NCI-H82 (cell line): Measurements from ENCODE around the gene MBOAT2.
"Not testable (repeated sequence)": the region's sequence is repeated elsewhere in the genome, so short reads cannot be mapped to it uniquely, and the experiment has no call there.

ENCODE experiments used
- DNase-seq: peaks from one replicate; lab custom pipeline; 2025; lab: John Stamatoyannopoulos, UW

MBOAT2 gene

GRCh38 chr2:8954990-8955389, 48.5 kb downstream of the MBOAT2 start:
- DNase-seq: no peak

- no peak for DNase-seq
Measured at GRCh38 chr2:8953525-8953924, 50.0 kb downstream of the MBOAT2 start.

- no peak for DNase-seq
Measured at GRCh38 chr2:8939486-8940114, 63.9 kb downstream of the MBOAT2 start.

- no peak for DNase-seq
Measured at GRCh38 chr2:8938384-8938783, 65.1 kb downstream of the MBOAT2 start.

- no peak for DNase-seq
Measured at GRCh38 chr2:8935982-8936381, 67.5 kb downstream of the MBOAT2 start.

- DNase-seq: no peak
Measured at GRCh38 chr2:8934338-8934737, 69.1 kb downstream of the MBOAT2 start.

- no peak for DNase-seq
Measured at GRCh38 chr2:8932702-8933101, 70.8 kb downstream of the MBOAT2 start.

GRCh38 chr2:8930185-8930584, 73.3 kb downstream of the MBOAT2 start:
- not testable (repeated sequence) for DNase-seq

GRCh38 chr2:8929128-8929527, 74.4 kb downstream of the MBOAT2 start:
- no peak for DNase-seq

GRCh38 chr2:8927510-8928455, 75.7 kb downstream of the MBOAT2 start:
- no peak for DNase-seq

GRCh38 chr2:8926356-8926755, 77.1 kb downstream of the MBOAT2 start:
- no peak for DNase-seq

- DNase-seq: no peak
Measured at GRCh38 chr2:8925411-8925810, 78.1 kb downstream of the MBOAT2 start.

- no peak for DNase-seq
Measured at GRCh38 chr2:8923183-8923582, 80.3 kb downstream of the MBOAT2 start.

GRCh38 chr2:8922431-8922830, 81.1 kb downstream of the MBOAT2 start:
- DNase-seq: no peak

GRCh38 chr2:8918412-8918811, 85.1 kb downstream of the MBOAT2 start:
- no peak for DNase-seq

GRCh38 chr2:8915941-8916340, 87.5 kb downstream of the MBOAT2 start:
- no peak for DNase-seq

- not testable (repeated sequence) for DNase-seq
Measured at GRCh38 chr2:8913767-8914166, 89.7 kb downstream of the MBOAT2 start.

GRCh38 chr2:8907764-8908288, 95.7 kb downstream of the MBOAT2 start:
- no peak for DNase-seq

GRCh38 chr2:8903924-8904323, 99.6 kb downstream of the MBOAT2 start:
- not testable (repeated sequence) for DNase-seq

- not testable (repeated sequence) for DNase-seq
Measured at GRCh38 chr2:8902757-8903156, 100.7 kb downstream of the MBOAT2 start.

- DNase-seq: not testable (repeated sequence)
Measured at GRCh38 chr2:8897206-8897605, 106.3 kb downstream of the MBOAT2 start.

- not testable (repeated sequence) for DNase-seq
Measured at GRCh38 chr2:8896671-8897070, 106.8 kb downstream of the MBOAT2 start.
